Measurements from ENCODE around the gene NFE2L3.
A peak's percentile ranks its signal among the peaks of the same experiment; 100 is the strongest.

The NFE2L3 gene

GRCh38 chr7:26201247-26202018, 49.4 kb downstream of the NFE2L3 start, which contains the start of gene CBX3:
Gene CBX3 (plus strand): TSS chr7:26201745. CDS start chr7:26202999, 1,254 bp downstream.
- DNase-seq: peak; percentile 67

DNA sequence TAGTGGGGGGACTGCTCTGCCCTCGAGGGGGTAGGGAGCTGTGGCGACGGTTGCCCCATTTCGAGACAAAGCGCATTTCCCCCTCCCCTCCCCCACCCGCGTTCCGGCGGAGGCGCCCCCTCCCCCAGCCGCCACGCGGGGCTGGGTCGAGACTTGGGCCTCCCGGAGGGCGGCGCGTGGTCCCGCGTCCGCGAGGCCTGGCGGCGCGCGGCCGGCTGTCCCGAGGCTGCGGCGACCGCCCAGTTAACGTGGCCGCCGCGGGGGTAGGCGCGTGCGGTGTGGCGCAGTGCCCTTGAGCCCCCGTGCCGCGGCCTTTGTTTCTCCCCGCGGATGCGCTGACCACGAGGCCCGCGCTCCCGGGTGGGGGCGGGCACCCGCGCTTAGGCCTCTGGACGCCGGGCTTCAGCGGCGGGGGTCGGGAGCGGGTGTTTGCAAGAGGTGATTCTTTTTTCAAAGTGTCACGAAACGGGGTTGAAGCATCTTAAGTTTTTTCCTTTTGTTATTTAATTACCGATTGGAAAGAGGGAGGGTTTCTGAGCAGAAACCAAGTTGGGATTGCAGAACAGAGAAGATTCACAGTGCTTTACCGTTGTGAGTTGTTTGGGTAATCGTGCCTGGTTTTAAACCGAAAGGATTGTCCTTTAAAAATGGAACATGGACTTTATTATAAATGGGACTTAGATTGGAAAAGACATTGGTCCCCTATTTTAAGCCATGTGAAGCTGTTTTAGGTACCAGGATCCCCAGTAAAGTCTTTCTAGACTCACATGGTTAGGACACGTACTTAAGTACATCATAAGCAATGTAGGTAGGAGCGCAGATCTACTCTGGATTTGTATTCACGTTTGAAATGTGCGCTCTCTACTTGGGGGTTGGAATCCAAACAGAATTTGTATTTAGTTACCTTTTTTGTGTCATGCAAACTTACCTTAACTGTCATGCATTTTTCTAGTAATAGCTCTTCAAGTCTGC, 50.3 kb downstream of the NFE2L3 start:
- DNase-seq: no peak

GRCh38 chr7:26203016-26203415, 51.0 kb downstream of the NFE2L3 start:
- DNase-seq: no peak

DNA sequence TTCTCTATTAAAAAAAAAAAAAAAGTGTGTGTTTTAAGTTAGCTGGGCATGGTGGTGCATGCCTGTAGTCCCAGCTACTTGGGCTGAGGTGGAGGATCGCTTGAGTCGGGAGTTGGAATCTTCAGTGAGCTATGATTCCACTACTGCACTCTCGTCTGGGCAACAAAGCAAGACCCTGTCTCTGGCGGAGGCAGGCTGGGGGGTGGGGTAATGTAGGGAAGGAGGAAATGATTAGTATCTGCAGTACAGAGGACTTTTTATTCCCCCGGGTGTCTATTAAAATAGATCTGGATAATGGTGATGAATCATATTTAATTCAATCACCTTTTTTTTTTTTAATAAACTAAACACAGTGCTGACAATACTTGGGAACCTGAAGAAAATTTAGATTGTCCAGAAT, 56.0 kb downstream of the NFE2L3 start:
- DNase-seq: no peak

DNA sequence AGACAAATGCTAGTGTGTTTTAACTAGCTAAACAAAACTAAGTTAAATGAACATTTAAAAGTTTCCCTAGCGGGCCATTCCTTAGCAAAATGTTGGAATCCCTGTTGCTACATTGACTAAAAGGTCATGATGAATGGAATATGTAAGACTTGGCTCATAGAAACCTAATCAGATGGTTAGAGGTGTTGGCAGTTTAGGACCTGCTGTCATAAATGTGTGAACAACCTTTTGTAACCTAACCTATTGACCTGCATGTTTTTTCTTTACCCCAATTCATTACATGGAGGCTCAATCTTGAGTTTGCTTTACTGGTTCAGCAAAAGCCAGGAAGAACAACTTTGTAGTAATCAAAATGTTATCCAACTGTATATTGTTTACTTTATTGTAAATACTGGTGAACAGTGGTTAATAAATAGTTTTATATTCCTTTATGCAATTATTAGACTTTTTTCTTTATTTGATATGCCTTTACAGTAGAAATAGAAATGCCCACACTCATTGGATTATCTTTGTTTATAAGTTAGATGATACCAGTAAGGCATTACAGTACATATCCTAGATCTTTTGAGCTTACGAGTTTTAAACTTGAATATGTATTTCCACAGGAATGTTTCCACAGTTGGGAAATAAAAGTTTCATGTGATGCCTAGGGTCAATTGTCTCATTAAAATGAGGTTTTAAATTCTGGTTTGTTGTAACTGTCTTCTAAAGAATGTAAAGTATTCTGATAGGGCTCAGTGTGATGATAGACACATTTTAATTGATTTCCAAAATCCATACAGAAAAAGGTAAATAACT, 61.1 kb downstream of the NFE2L3 start:
- no peak for DNase-seq

GRCh38 chr7:26213807-26214515, 62.0 kb downstream of the NFE2L3 start:
- no peak for DNase-seq

- no peak for DNase-seq
Measured at GRCh38 chr7:26216049-26216448, 64.1 kb downstream of the NFE2L3 start.

DNA sequence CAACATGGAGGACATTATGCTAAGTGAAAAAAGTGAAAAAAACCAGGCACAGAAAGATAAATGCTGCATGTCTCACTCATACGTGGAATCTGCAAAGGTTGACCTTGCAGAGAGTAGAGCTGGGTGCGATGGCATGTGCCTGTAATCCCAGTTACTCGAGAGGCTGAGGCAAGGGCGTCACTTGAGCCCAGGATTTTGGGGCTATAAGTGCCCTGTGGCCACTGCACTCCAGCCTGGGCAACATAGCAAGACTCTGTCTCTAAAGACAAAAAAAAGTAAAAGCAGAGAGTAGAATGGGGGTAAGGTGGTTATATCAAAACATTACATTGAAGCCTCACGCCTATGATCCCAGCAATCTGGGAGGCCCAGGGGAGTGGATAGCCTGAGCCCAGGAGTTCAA, 72.4 kb downstream of the NFE2L3 start:
- DNase-seq: no peak

- DNase-seq: no peak
Measured at GRCh38 chr7:26227987-26228386, 76.0 kb downstream of the NFE2L3 start.

- DNase-seq: no peak
Measured at GRCh38 chr7:26233902-26234511, 82.0 kb downstream of the NFE2L3 start.

Data from SIG-M5 (cell line).